Epithelial cell of esophagus (primary cell): Measurements from ENCODE around the gene MFGE8.

Experiments
- DNase-seq: peaks from one replicate; pipeline ENCODE4 v3.0.0; 2010; ENCODE audit warnings: low read depth
- H3K4me3 ChIP-seq: 2 replicates; pipeline ENCODE4 v1.5.1; 2011; ENCODE audit warnings: mild to moderate bottlenecking, low read length, control low read depth
- TF ChIP-seq, protein P1 (sequence below): IDR thresholded peaks from 2 replicates; pipeline ENCODE4 v1.5.1; 2011; ENCODE audit warnings: low read depth, mild to moderate bottlenecking, low read length, control low read depth, inconsistent platforms; ENCODE audit not compliant: insufficient read depth; ENCODE audit errors: missing control alignments

MFGE8 gene

DNA sequence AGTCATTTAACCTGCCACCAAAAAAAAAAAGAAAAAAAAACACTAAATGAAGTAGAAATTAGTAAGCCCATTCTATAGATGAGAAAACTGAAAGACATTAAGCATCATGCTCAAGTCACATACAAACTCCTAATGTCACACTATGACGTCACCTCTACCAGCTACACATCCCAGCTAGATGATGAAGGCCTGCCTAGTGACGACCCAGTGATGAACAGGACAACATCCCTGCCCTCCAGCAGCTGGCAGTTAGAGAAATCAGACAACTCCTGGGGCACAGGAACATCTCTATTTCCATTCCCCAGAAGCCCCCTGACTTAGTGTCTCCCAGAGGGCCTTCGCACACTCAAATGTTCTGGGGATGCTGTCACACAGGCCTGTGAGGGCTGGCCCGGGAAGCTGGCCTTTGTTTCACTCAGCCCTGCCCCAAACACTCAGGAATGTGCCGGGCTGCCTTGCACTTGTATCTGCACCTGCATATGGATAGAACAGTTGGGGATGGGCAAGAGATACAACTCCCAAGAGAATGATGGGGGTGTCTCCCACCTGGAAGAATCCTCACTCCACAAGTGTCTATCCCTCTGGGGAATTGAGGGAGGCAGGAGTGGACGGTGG is 10.9 kb downstream of the MFGE8 start:
- TF ChIP-seq, protein P1, sequence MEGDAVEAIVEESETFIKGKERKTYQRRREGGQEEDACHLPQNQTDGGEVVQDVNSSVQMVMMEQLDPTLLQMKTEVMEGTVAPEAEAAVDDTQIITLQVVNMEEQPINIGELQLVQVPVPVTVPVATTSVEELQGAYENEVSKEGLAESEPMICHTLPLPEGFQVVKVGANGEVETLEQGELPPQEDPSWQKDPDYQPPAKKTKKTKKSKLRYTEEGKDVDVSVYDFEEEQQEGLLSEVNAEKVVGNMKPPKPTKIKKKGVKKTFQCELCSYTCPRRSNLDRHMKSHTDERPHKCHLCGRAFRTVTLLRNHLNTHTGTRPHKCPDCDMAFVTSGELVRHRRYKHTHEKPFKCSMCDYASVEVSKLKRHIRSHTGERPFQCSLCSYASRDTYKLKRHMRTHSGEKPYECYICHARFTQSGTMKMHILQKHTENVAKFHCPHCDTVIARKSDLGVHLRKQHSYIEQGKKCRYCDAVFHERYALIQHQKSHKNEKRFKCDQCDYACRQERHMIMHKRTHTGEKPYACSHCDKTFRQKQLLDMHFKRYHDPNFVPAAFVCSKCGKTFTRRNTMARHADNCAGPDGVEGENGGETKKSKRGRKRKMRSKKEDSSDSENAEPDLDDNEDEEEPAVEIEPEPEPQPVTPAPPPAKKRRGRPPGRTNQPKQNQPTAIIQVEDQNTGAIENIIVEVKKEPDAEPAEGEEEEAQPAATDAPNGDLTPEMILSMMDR = no peak
- H3K4me3 ChIP-seq = no peak overlapping the region
- DNase-seq = peak; percentile 41

DNA sequence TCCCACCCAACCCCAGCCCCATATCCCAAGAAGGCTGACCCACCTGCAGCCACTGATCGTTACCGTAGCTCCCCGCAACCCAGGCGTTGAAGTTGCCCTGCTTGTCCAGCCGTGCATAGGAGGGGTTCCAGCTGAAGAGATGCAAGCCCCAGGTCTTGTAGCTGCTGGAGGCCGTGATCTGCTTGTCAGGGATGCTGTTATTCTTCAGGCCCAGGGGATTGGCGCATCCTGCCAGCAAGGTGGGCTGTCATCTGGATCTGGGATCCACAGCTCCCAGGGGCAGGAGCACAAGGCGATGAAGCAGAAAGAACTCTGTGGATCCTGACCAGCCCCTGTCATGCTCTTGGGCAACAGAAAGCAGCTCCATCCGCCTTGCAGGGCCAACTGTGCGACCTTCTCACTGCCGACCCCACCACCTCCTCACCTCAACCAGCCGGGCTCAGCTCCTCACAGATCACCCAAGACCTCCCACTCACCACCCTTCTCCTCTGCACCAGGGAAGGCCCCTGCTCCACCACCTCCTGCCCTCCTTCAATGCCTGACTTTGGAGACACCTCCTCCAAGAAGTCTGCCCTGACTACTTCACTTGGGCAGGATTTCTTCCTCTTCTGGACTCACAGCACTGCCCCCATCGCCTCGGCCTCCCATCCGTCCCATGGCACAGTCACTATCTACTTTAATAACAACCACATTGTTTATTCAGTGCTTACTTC is 11.5 kb downstream of the MFGE8 start:
- DNase-seq = no peak
- TF ChIP-seq, protein P1 = no peak
- no peak overlapping the region for H3K4me3 ChIP-seq

DNA sequence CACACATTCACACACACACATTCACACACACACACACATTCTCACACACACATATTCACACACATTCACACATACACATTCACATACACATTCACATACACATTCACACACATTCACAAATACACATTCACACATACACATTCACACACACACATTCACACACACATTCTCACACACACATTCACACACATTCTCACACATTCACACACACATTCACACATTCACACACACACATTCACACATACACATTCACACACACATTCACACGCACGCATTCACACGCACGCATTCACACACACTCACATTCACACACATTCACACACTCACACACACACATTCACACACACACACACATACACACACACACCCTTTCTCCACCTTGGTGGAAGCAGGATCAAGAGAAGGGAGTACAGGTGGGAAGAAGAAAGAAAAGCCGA is 12.2 kb downstream of the MFGE8 start:
- TF ChIP-seq, protein P1 = no peak
- no peak for DNase-seq
- no peak overlapping the region for H3K4me3 ChIP-seq

DNA sequence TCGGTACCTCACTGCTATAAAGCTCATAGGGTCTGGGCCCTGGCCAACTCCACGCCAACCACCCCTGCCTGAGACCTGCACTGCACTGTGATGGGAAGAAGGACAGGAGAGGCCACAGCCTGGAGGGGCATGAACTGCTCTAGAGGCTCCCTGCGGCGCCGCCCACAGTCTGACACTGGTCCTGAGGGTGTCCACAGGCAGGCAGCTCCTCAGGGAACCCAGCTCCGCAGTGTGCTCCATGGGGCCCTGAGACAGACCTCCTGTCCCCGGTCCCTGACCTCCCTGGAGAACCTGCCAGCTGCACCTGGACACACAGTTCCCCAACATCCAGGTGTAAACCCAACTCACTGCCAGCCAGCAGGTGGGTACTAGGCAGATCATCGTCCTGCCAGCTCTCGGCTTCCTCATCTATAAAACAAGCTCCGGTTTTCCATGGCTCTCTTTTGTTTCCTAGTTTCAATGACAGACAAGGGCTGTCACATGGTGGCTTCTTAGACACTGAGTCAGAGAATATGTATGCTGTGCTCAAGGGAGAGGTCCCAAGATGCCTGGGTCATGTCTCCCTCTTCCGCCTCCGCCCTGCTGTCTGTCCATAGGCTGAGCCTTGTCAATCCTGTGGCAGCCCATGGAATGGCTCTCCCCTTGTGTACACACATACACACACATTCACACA is 12.7 kb downstream of the MFGE8 start:
- DNase-seq = peak; percentile 76
- TF ChIP-seq, protein P1 = no peak

DNA sequence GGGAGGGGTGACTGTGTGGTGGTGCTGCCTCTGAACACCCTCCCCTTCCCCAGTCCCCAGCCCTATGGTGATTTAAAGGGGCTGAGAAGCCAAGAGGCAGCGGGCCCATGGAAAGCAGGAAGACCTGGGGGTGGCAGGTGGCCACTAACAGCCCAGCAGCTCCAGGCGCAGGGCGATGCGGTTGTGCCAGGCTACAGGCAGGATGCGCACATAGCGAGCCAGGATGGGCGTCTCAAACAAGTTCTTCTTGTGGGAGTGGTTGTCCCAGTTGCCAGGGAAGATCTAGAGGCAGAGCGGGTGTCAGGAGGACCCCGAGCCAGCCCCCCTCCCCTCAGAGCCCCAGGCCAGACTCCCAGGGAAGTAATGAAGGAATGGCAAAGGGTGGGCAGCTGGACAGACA is 13.9 kb downstream of the MFGE8 start:
- H3K4me3 ChIP-seq = no peak overlapping the region
- TF ChIP-seq, protein P1 = no peak
- no peak for DNase-seq

More for the DNA sequence above, 12.7 kb downstream of the MFGE8 start:
- H3K4me3 ChIP-seq = no peak overlapping the region

DNA sequence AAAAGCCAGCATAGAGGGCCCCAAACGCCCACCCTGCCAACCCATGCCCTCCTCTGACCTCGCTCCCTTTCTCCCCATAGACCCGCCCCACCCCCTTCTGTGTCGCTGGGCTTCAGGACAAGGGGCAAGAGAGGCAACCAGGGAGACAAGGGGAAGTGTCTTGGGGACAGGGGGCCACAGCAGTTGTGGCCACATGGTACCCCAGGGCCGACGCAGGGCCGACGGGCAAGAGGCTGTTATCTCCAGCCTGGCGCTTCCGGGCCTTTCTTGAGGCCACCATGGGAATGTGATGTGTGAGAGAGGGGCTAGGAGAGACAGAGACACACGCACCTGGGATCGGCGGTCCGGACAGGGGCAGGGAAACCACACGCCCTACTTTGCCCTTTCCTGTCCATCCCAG is 14.4 kb downstream of the MFGE8 start:
- DNase-seq = no peak
- H3K4me3 ChIP-seq = no peak overlapping the region
- TF ChIP-seq, protein P1 = no peak
